Stimulated activated effector memory CD8-positive, alpha-beta T cell treated with anti-CD3 and anti-CD28 coated beads, Interleukin-12 subunit alpha, Interleukin-12 subunit beta, amount 100 ng/mL, for 72 hours (primary cell): ENCODE results near the gene AKT2.

Experiments
- ATAC-seq: fragments of 150-1000 bp; cut with Tn5 transposase; 2 replicates; pipeline ENCODE4 v1.10.0; 2021
- DNase-seq, 2 donors: peaks; one replicate each; pipeline ENCODE4 v3.0.0; 2021 to 2022; ENCODE audit warnings: low spot score in 2 of 2
- H3K27ac Mint-ChIP-seq: one replicate; pipeline ENCODE4 v1.8.0; 2022; ENCODE audit warnings: mild to moderate bottlenecking, mixed read lengths
- H3K36me3 Mint-ChIP-seq: one replicate; pipeline ENCODE4 v1.8.0; 2022; ENCODE audit warnings: mild to moderate bottlenecking, mixed read lengths
- H3K4me1 Mint-ChIP-seq: one replicate; pipeline ENCODE4 v1.8.0; 2022; ENCODE audit warnings: mixed read lengths
- H3K4me3 Mint-ChIP-seq: one replicate; pipeline ENCODE4 v1.8.0; 2022; ENCODE audit warnings: mild to moderate bottlenecking, mixed read lengths
- H3K9me3 Mint-ChIP-seq: one replicate; pipeline ENCODE4 v1.8.0; 2022; ENCODE audit warnings: mixed read lengths

AKT2 gene

GRCh38 chr19:40217027-40217810 lies 67.9 kb downstream of the AKT2 start:
- Mint-ChIP-seq H3K9me3 (peaks cover 4% of the 10 kb centered on the region), H3K4me3 (peak overlapping the region; percentile 0)
- peak in 1 of 2 donors; percentile 56 for DNase-seq

GRCh38 chr19:40216777-40217026 lies 68.4 kb downstream of the AKT2 start:
- Mint-ChIP-seq H3K4me1 (peaks cover 10% of the 10 kb centered on the region), H3K27ac (no peak overlapping the region), H3K4me3 (peak overlapping the region; percentile 0)

More at GRCh38 chr19:40217027-40217810, 67.9 kb downstream of the AKT2 start:
- H3K27ac Mint-ChIP-seq, result no peak overlapping the region
- H3K4me1 Mint-ChIP-seq, result peaks cover 15% of the 10 kb centered on the region
- no peak for ATAC-seq
- peaks cover 18% of the 10 kb centered on the region for H3K36me3 Mint-ChIP-seq

GRCh38 chr19:40216013-40216776 lies 69.0 kb downstream of the AKT2 start:
- H3K27ac Mint-ChIP-seq, result no peak overlapping the region
- H3K4me3 Mint-ChIP-seq, result no peak overlapping the region
- peaks cover 9% of the 10 kb centered on the region for H3K4me1 Mint-ChIP-seq
- H3K36me3 Mint-ChIP-seq, result peaks cover 12% of the 10 kb centered on the region
- no peak for ATAC-seq
- H3K9me3 Mint-ChIP-seq, result no peaks in the 10 kb centered on the region
- DNase-seq, result no peak

More at GRCh38 chr19:40216777-40217026, 68.4 kb downstream of the AKT2 start:
- ATAC-seq, result peak; percentile 59
- no peak for DNase-seq
- H3K9me3 Mint-ChIP-seq, result no peaks in the 10 kb centered on the region
- peaks cover 13% of the 10 kb centered on the region for H3K36me3 Mint-ChIP-seq

GRCh38 chr19:40214936-40215335 lies 70.2 kb downstream of the AKT2 start:
- Mint-ChIP-seq H3K4me1 (peaks cover 9% of the 10 kb centered on the region), H3K36me3 (peaks cover 22% of the 10 kb centered on the region), H3K9me3 (no peaks in the 10 kb centered on the region), H3K4me3 (no peak overlapping the region), H3K27ac (no peak overlapping the region)
- DNase-seq (no peak), ATAC-seq (no peak)

- no peak for DNase-seq
- Mint-ChIP-seq H3K4me3 (no peak overlapping the region), H3K36me3 (peaks cover 29% of the 10 kb centered on the region), H3K27ac (no peak overlapping the region), H3K4me1 (peaks cover 9% of the 10 kb centered on the region), H3K9me3 (no peaks in the 10 kb centered on the region)
- no peak for ATAC-seq
Observed at GRCh38 chr19:40213882-40214570, 71.1 kb downstream of the AKT2 start.

GRCh38 chr19:40213251-40213829 lies 71.8 kb downstream of the AKT2 start:
- ATAC-seq (no peak), DNase-seq (no peak)
- Mint-ChIP-seq H3K36me3 (peaks cover 29% of the 10 kb centered on the region), H3K4me1 (peaks cover 9% of the 10 kb centered on the region), H3K4me3 (no peak overlapping the region), H3K27ac (no peak overlapping the region), H3K9me3 (no peaks in the 10 kb centered on the region)

- no peak for ATAC-seq
- Mint-ChIP-seq H3K9me3 (no peaks in the 10 kb centered on the region), H3K27ac (no peak overlapping the region), H3K36me3 (peaks cover 27% of the 10 kb centered on the region), H3K4me3 (no peak overlapping the region), H3K4me1 (no peaks in the 10 kb centered on the region)
- DNase-seq, result no peak
Observed at GRCh38 chr19:40210889-40211288, 74.3 kb downstream of the AKT2 start.

- no peak overlapping the region for H3K4me3 Mint-ChIP-seq
- no peak for DNase-seq
- no peaks in the 10 kb centered on the region for H3K9me3 Mint-ChIP-seq
- no peak for ATAC-seq
- no peak overlapping the region for H3K27ac Mint-ChIP-seq
- peaks cover 34% of the 10 kb centered on the region for H3K36me3 Mint-ChIP-seq
- H3K4me1 Mint-ChIP-seq, result peaks cover 6% of the 10 kb centered on the region
Observed at GRCh38 chr19:40208602-40209001, 76.5 kb downstream of the AKT2 start.

GRCh38 chr19:40205760-40206159 lies 79.4 kb downstream of the AKT2 start:
- H3K4me1 Mint-ChIP-seq, result peaks cover 11% of the 10 kb centered on the region
- H3K27ac Mint-ChIP-seq, result no peak overlapping the region
- peaks cover 42% of the 10 kb centered on the region for H3K36me3 Mint-ChIP-seq
- H3K9me3 Mint-ChIP-seq, result no peaks in the 10 kb centered on the region
- ATAC-seq (no peak), DNase-seq (no peak)
- H3K4me3 Mint-ChIP-seq, result no peak overlapping the region

GRCh38 chr19:40204381-40204780 lies 80.8 kb downstream of the AKT2 start:
- H3K4me3 Mint-ChIP-seq, result no peak overlapping the region
- ATAC-seq (no peak), DNase-seq (no peak)
- H3K9me3 Mint-ChIP-seq, result no peaks in the 10 kb centered on the region
- peaks cover 14% of the 10 kb centered on the region for H3K4me1 Mint-ChIP-seq
- H3K27ac Mint-ChIP-seq, result no peak overlapping the region
- H3K36me3 Mint-ChIP-seq, result peaks cover 32% of the 10 kb centered on the region

GRCh38 chr19:40200341-40201099 lies 84.6 kb downstream of the AKT2 start:
- H3K27ac Mint-ChIP-seq, result no peak overlapping the region
- DNase-seq, result no peak
- H3K9me3 Mint-ChIP-seq, result no peaks in the 10 kb centered on the region

GRCh38 chr19:40198272-40198990 lies 86.7 kb downstream of the AKT2 start:
- peaks cover 24% of the 10 kb centered on the region for H3K4me1 Mint-ChIP-seq
- ATAC-seq (no peak), DNase-seq (no peak)
- no peaks in the 10 kb centered on the region for H3K9me3 Mint-ChIP-seq
- peaks cover 13% of the 10 kb centered on the region for H3K36me3 Mint-ChIP-seq
- H3K27ac Mint-ChIP-seq, result no peak overlapping the region
- H3K4me3 Mint-ChIP-seq, result no peak overlapping the region

More at GRCh38 chr19:40200341-40201099, 84.6 kb downstream of the AKT2 start:
- Mint-ChIP-seq H3K36me3 (peaks cover 19% of the 10 kb centered on the region), H3K4me3 (no peak overlapping the region), H3K4me1 (peaks cover 16% of the 10 kb centered on the region)
- no peak for ATAC-seq

GRCh38 chr19:40193587-40193849 lies 91.6 kb downstream of the AKT2 start:
- H3K4me1 Mint-ChIP-seq, result peaks cover 38% of the 10 kb centered on the region
- no peak for ATAC-seq
- H3K4me3 Mint-ChIP-seq, result peak overlapping the region; percentile 0
- no peak for DNase-seq
- no peaks in the 10 kb centered on the region for H3K9me3 Mint-ChIP-seq
- H3K27ac Mint-ChIP-seq, result no peak overlapping the region
- peaks cover 7% of the 10 kb centered on the region for H3K36me3 Mint-ChIP-seq

- peaks cover 38% of the 10 kb centered on the region for H3K4me1 Mint-ChIP-seq
- no peak for DNase-seq
- peak overlapping the region; percentile 80 for H3K4me3 Mint-ChIP-seq
- ATAC-seq, result no peak
- H3K9me3 Mint-ChIP-seq, result no peaks in the 10 kb centered on the region
- H3K36me3 Mint-ChIP-seq, result peaks cover 7% of the 10 kb centered on the region
- H3K27ac Mint-ChIP-seq, result no peak overlapping the region
Observed at GRCh38 chr19:40192758-40193586, 92.2 kb downstream of the AKT2 start.
